Measurements from ENCODE around the gene PRDM7. TPM values are rescaled to one million over a fixed set of nuclear protein-coding genes. Genes with fewer than 3 reads are reported as not detected.

Gene PRDM7
- total and polyA plus RNA-seq, 2 of the 8 experiments (the other 6 are each of a cell fraction or from before 2014, with no cell fraction given) = 0.02 TPM; not detected in 1

- FAIRE-seq (no peak), DNase-seq (ENCODE audit: low read depth in 1 of 2, low spot score in 2 of 2) (no peak)
- Histone ChIP-seq H3K23me2 (ENCODE audit: low read depth, low read length) (0 out of 2 replicates have a peak, but pooled peaks cover 2% of the 10 kb centered on the region), H2BK12ac (ENCODE audit: low read depth, low read length) (no peak overlapping the region), H2BK120ac (replicated peaks; ENCODE audit: low read depth, low read length) (no peak overlapping the region), H3K18ac (ENCODE audit: extremely low read depth, low read length) (no peak overlapping the region), H3K27me3 (replicated peaks in 1 of 4; ENCODE audit: control insufficient read depth in 3 of 4, extremely low read depth in 1 of 4, insufficient read depth in 3 of 4, low read length in 3 of 4) (no peaks in the 10 kb centered on the region), H4K5ac (ENCODE audit: insufficient read length, low read depth, low read length) (no peak overlapping the region), H3K36me3 (ENCODE audit: control insufficient read depth in 2 of 4, insufficient read depth in 4 of 4, low read length in 3 of 4) (peaks cover 2 to 29% (median 16%) of the 10 kb centered on the region in 4 experiments; a peak in 7 of 8 replicates), H2BK15ac (ENCODE audit: low read length) (no peak overlapping the region), H3K79me2 (ENCODE audit: control insufficient read depth in 1 of 2, insufficient read depth in 2 of 2, low read length in 2 of 2) (no peaks in the 10 kb centered on the region), H3K14ac (ENCODE audit: insufficient read length) (no peak overlapping the region), H3K27ac (ENCODE audit: low read depth, low read length) (no peak overlapping the region), H2BK20ac (ENCODE audit: low read length) (no peak overlapping the region), H4K91ac (replicated peaks; ENCODE audit: insufficient read length, low read length) (no peak overlapping the region), H3K23ac (ENCODE audit: insufficient read length) (no peak overlapping the region), H3K79me1 (ENCODE audit: low read depth, low read length) (no peaks in the 10 kb centered on the region; the same call in 1 of the 2 replicates), H3K4me1 (replicated peaks in 1 of 4; ENCODE audit: control insufficient read depth in 3 of 4, insufficient read depth in 4 of 4, low read length in 3 of 4) (peaks cover 0 to 13% (median 7%) of the 10 kb centered on the region in 4 experiments; a peak in 5 of 7 replicates), H3K56ac (replicated peaks; ENCODE audit: insufficient read length, low read depth, low read length) (no peak overlapping the region), H2BK5ac (ENCODE audit: low read depth, low read length) (peak overlapping the region; percentile 26; the same call in 1 of the 2 replicates), H2AFZ (ENCODE audit: low read length) (no peak overlapping the region), H3K4ac (replicated peaks; ENCODE audit: insufficient read length, low read depth, low read length) (no peak overlapping the region), H3K4me2 (ENCODE audit: insufficient read depth in 1 of 2, low read depth in 2 of 2, low read length in 2 of 2) (no peak overlapping the region), H4K20me1 (replicated peaks in 1 of 2; ENCODE audit: control insufficient read depth in 1 of 2, insufficient read depth in 2 of 2, low read length in 2 of 2) (peaks cover 0 to 3% of the 10 kb centered on the region in 2 experiments), H3K9me3 (ENCODE audit: insufficient read depth in 2 of 2, low read depth in 1 of 2, low read length in 1 of 2) (no peaks in the 10 kb centered on the region), H4K8ac (ENCODE audit: extremely low read depth, insufficient read depth, low read length) (no peak overlapping the region; the same call in 1 of the 2 replicates), H3K4me3 (ENCODE audit: extremely low read depth in 1 of 4, insufficient read depth in 2 of 4, low read depth in 3 of 4, low read length in 4 of 4) (no peak overlapping the region), H2AK5ac (ENCODE audit: low read depth, low read length) (0 out of 2 replicates have a peak overlapping the region, but pooled peaks have one; percentile 25), H3K9ac (replicated peaks in 1 of 4; ENCODE audit: extremely low read depth in 1 of 4, low read depth in 3 of 4, low read length in 3 of 4) (no peak overlapping the region; a peak in 1 of 7 replicates)
- CTCF ChIA-PET (ENCODE audit: partially characterized antibody) = interaction anchor here (0.9 to 1.1 kb wide), 2 partner anchors 12 to 107 kb away, joined by 3 to 4 read pairs; no protein-coding TSS in a partner anchor
- POLR2A ChIA-PET (ENCODE audit: partially characterized antibody) = interaction anchor here (1.1 to 1.2 kb wide), 3 partner anchors 9 to 13 kb away, joined by 3 to 5 read pairs (median 4); no protein-coding TSS in a partner anchor
- 93% methylated on average over 19 of the region's 19 CpGs; no CpG with 5 or more reads in 1 of the 2 experiments for WGBS, 2 experiments (ENCODE audit: extremely low coverage in 1 of 2, insufficient coverage in 1 of 2, insufficient read length in 1 of 2, insufficient replicate concordance in 2 of 2, low coverage in 1 of 2, low lambda C conversion rate in 2 of 2, missing lambda C conversion rate in 1 of 2)
- TF ChIP-seq USF2 (IDR thresholded peaks at IDR 0.05; ENCODE audit: low read length) = no peak
- no peak for TF ChIP-seq SUZ12 (IDR thresholded peaks at IDR 0.05; ENCODE audit: low read length)
- no peak for TF ChIP-seq HDAC6 (IDR thresholded peaks at IDR 0.05; ENCODE audit: low read depth, low read length)
- no peak for TF ChIP-seq SP1 (IDR thresholded peaks at IDR 0.05; ENCODE audit: low read depth, low read length)
- no peak for TF ChIP-seq YY1 (IDR thresholded peaks at IDR 0.05; ENCODE audit: low read depth, low read length)
- no peak for TF ChIP-seq RFX5 (IDR thresholded peaks at IDR 0.05; ENCODE audit: borderline replicate concordance, low read depth, low read length)
- no peak for TF ChIP-seq SIRT6 (IDR thresholded peaks at IDR 0.05; ENCODE audit: low read length)
- TF ChIP-seq ASH2L (IDR thresholded peaks at IDR 0.05; ENCODE audit: low read length) = no peak
- TF ChIP-seq ZNF274 (IDR thresholded peaks at IDR 0.05; ENCODE audit: borderline replicate concordance, extremely low read depth, low read length) = no peak
- no peak for TF ChIP-seq CEBPB (IDR thresholded peaks at IDR 0.05; ENCODE audit: low read depth, low read length)
- TF ChIP-seq GTF2F1 (IDR thresholded peaks at IDR 0.05; ENCODE audit: borderline replicate concordance, low read depth, low read length) = no peak
- TF ChIP-seq RBBP5 (IDR thresholded peaks at IDR 0.05; ENCODE audit: borderline replicate concordance, low read depth, low read length) = no peak
Observed at GRCh38 chr16:90031186-90031930, 45.8 kb downstream of the PRDM7 start.

Data from H1 (cell line).